ENCODE results near the gene RANBP3L.

GRCh38 chr5:36334315-36334714 is 32.6 kb upstream of the RANBP3L start:
- TF ChIP-seq, protein P1, sequence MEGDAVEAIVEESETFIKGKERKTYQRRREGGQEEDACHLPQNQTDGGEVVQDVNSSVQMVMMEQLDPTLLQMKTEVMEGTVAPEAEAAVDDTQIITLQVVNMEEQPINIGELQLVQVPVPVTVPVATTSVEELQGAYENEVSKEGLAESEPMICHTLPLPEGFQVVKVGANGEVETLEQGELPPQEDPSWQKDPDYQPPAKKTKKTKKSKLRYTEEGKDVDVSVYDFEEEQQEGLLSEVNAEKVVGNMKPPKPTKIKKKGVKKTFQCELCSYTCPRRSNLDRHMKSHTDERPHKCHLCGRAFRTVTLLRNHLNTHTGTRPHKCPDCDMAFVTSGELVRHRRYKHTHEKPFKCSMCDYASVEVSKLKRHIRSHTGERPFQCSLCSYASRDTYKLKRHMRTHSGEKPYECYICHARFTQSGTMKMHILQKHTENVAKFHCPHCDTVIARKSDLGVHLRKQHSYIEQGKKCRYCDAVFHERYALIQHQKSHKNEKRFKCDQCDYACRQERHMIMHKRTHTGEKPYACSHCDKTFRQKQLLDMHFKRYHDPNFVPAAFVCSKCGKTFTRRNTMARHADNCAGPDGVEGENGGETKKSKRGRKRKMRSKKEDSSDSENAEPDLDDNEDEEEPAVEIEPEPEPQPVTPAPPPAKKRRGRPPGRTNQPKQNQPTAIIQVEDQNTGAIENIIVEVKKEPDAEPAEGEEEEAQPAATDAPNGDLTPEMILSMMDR (IDR thresholded peaks at IDR 0.05) = no peak
- TF ChIP-seq POLR2A (IDR thresholded peaks at IDR 0.05; ENCODE audit: low read depth) (no peak), POLR2AphosphoS5 (IDR thresholded peaks at IDR 0.05) (no peak), EP300 (IDR thresholded peaks at IDR 0.05) (no peak)

Data from esophagus muscularis mucosa (tissue), 4 donors.